ENCODE results near the gene ANKRD6.

ANKRD6 gene

DNA sequence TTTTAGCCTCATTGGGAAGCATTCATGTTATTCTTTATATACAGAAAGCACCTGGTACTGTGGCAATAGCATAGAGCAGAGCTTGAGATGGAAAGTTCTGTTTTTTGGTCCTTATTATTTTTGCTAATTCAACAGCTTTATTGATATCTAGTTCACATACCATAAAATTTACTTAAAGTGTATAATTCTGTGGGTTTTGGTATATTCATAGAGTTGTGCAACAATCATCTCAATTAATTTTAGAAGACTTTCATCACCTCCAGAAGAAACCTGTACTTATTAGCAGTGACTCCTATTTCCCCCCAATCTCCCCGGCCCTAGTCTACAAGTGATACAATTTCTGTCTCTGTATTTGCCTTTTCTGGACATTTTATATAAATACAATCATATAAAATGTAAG is 77.4 kb downstream of the ANKRD6 start:
- Histone ChIP-seq H3K9me3 (ENCODE audit: insufficient read depth, low read length) (no peaks in the 10 kb centered on the region), H3K9me2 (replicated peaks; ENCODE audit: insufficient read depth, low read length) (no peaks in the 10 kb centered on the region), H4K20me1 (ENCODE audit: low read depth, low read length) (no peaks in the 10 kb centered on the region), H3K4me3 (ENCODE audit: insufficient read depth, low read length, poor library complexity, severe bottlenecking) (no peak overlapping the region), H3F3A (ENCODE audit: insufficient read depth) (no peaks in the 10 kb centered on the region), H3K9ac (ENCODE audit: low read length) (no peak overlapping the region), H3K4me2 (ENCODE audit: low read depth, low read length, poor library complexity, severe bottlenecking) (no peak overlapping the region), H3K27ac (ENCODE audit: low read depth, low read length) (no peak overlapping the region), H3K27me3 (ENCODE audit: low read length) (no peaks in the 10 kb centered on the region), H3K79me2 (ENCODE audit: insufficient read depth, low read length) (no peaks in the 10 kb centered on the region), H3K36me3 (ENCODE audit: low read length) (no peaks in the 10 kb centered on the region), H2AFZ (ENCODE audit: low read depth, low read length, severe bottlenecking) (no peak overlapping the region)
- TF ChIP-seq, protein P1, sequence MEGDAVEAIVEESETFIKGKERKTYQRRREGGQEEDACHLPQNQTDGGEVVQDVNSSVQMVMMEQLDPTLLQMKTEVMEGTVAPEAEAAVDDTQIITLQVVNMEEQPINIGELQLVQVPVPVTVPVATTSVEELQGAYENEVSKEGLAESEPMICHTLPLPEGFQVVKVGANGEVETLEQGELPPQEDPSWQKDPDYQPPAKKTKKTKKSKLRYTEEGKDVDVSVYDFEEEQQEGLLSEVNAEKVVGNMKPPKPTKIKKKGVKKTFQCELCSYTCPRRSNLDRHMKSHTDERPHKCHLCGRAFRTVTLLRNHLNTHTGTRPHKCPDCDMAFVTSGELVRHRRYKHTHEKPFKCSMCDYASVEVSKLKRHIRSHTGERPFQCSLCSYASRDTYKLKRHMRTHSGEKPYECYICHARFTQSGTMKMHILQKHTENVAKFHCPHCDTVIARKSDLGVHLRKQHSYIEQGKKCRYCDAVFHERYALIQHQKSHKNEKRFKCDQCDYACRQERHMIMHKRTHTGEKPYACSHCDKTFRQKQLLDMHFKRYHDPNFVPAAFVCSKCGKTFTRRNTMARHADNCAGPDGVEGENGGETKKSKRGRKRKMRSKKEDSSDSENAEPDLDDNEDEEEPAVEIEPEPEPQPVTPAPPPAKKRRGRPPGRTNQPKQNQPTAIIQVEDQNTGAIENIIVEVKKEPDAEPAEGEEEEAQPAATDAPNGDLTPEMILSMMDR (IDR thresholded peaks at IDR 0.05; ENCODE audit: insufficient read depth, low read length, poor library complexity, severe bottlenecking) = no peak
- no peak for TF ChIP-seq EZH2phosphoT487 (conservative IDR thresholded peaks at IDR 0.05; ENCODE audit: low read length)

DNA sequence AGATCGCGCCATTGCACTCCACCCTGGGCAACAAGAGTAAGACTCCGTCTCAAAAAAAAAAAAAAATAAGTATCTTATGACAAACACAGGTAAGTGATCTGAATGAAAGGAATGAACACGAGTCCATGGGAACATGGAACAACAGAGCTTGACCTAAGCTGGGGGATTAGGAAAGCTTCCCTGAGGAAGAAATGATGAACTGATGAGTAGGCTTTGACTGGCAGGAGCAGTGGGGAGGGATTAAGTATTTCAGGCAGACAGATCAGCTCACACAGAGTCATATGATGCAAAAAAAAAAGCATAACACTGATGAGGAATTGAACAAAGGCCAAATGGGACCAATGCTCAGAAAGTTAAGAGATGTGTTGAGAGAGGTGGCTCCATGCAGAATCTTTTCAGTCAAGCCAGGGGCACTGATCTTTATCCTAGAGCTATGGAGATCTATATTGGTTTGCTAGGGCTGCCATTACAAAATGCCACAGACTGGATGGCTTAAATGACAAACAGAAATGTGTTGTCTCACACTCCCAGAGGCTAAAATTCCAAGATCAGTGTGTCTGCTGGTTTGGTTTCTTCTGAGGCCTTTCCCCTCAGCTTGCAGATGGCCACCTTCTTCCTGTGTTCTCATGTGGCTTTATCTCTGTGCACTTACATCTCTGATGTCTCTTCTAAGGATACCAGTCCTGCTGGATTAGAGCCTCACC is 85.6 kb downstream of the ANKRD6 start:
- TF ChIP-seq, protein P1 (IDR thresholded peaks at IDR 0.05; ENCODE audit: insufficient read depth, low read length, poor library complexity, severe bottlenecking) = no peak
- TF ChIP-seq EZH2phosphoT487 (conservative IDR thresholded peaks at IDR 0.05; ENCODE audit: low read length) = no peak
- H3K36me3 ChIP-seq (ENCODE audit: low read length) = no peaks in the 10 kb centered on the region

DNA sequence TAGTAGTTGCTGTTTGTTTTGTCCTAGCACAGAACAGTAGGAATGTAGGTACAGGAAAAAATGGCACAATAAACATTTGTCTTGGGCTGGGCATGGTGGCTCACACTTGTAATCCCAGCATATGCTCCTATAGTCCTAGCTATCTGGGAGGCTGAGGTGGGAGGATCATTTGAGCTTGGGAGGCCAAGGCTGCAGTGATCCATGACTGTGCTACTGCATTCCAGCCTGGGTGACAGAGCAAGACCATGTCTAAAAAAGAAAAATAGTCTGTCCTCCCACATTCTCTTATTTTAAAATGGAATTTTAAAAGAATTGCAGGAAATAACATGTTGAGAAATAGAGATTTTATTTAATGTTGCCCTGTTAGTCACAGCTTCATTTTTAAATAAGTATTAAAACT is 87.8 kb downstream of the ANKRD6 start:
- no peaks in the 10 kb centered on the region for H3F3A ChIP-seq (ENCODE audit: insufficient read depth)
- no peak overlapping the region for H3K4me2 ChIP-seq (ENCODE audit: low read depth, low read length, poor library complexity, severe bottlenecking)
- H3K4me3 ChIP-seq (ENCODE audit: insufficient read depth, low read length, poor library complexity, severe bottlenecking) = no peak overlapping the region
- no peaks in the 10 kb centered on the region for H3K27me3 ChIP-seq (ENCODE audit: low read length)
- H3K79me2 ChIP-seq (ENCODE audit: insufficient read depth, low read length) = no peaks in the 10 kb centered on the region
- no peaks in the 10 kb centered on the region for H3K36me3 ChIP-seq (ENCODE audit: low read length)
- TF ChIP-seq, protein P1 (IDR thresholded peaks at IDR 0.05; ENCODE audit: insufficient read depth, low read length, poor library complexity, severe bottlenecking) = no peak
- TF ChIP-seq EZH2phosphoT487 (conservative IDR thresholded peaks at IDR 0.05; ENCODE audit: low read length) = no peak
- H3K27ac ChIP-seq (ENCODE audit: low read depth, low read length) = no peak overlapping the region
- H3K9me2 ChIP-seq (replicated peaks; ENCODE audit: insufficient read depth, low read length) = no peaks in the 10 kb centered on the region
- no peak overlapping the region for H2AFZ ChIP-seq (ENCODE audit: low read depth, low read length, severe bottlenecking)
- no peak overlapping the region for H3K9ac ChIP-seq (ENCODE audit: low read length)
- no peaks in the 10 kb centered on the region for H4K20me1 ChIP-seq (ENCODE audit: low read depth, low read length)
- no peaks in the 10 kb centered on the region for H3K9me3 ChIP-seq (ENCODE audit: insufficient read depth, low read length)

More for the DNA sequence above, 85.6 kb downstream of the ANKRD6 start:
- Histone ChIP-seq H3F3A (ENCODE audit: insufficient read depth) (no peaks in the 10 kb centered on the region), H4K20me1 (ENCODE audit: low read depth, low read length) (no peaks in the 10 kb centered on the region), H3K9me3 (ENCODE audit: insufficient read depth, low read length) (no peaks in the 10 kb centered on the region), H3K27me3 (ENCODE audit: low read length) (no peaks in the 10 kb centered on the region), H3K4me2 (ENCODE audit: low read depth, low read length, poor library complexity, severe bottlenecking) (no peak overlapping the region), H3K4me3 (ENCODE audit: insufficient read depth, low read length, poor library complexity, severe bottlenecking) (no peak overlapping the region), H2AFZ (ENCODE audit: low read depth, low read length, severe bottlenecking) (no peak overlapping the region), H3K27ac (ENCODE audit: low read depth, low read length) (no peak overlapping the region), H3K9me2 (replicated peaks; ENCODE audit: insufficient read depth, low read length) (no peaks in the 10 kb centered on the region), H3K79me2 (ENCODE audit: insufficient read depth, low read length) (no peaks in the 10 kb centered on the region), H3K9ac (ENCODE audit: low read length) (no peak overlapping the region)
